ENCODE results near the gene IFRD1.
"Not testable (repeated sequence)": the region's sequence is repeated elsewhere in the genome, so short reads cannot be mapped to it uniquely, and the experiment has no call there.

IFRD1 gene

DNA sequence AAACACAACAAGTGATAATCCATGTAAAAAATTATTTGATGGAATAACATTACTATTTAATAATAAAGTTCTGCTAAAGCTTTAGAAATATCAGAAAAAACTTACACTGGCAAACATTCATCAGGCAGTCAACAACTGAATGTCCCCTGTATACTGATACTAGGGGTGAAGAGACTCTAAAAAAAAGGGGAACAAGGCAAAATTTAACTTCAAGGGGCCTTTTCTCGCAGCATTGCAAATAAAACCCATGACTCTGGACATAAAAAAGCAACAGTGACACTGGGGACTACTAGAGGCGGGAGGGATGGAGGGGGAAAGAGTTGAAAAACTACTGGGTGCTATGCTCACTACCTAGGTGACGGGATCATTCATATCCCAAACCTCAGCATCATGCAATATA lies 5.8 kb upstream of the IFRD1 start:
- no peak for DNase-seq

DNA sequence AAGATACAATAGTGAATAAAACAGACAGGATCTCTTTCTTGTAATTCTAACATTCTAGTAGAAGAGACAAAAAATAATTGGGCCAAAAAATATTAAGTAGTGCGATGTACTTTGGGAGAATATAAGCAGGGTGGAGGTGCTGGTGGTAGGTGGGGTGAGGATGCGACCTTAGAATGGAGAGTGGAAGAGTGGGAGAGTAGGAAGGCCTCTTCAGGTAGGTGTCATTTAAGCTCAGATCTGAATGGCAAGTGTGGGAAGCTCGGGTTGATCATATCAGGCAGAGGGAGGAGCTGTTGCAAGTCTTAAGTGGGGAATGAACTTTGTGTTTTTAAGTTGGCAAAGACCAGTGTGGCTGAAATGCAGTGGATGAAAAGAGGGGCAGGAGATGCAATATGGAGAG lies 3.8 kb upstream of the IFRD1 start:
- DNase-seq, result no peak

DNA sequence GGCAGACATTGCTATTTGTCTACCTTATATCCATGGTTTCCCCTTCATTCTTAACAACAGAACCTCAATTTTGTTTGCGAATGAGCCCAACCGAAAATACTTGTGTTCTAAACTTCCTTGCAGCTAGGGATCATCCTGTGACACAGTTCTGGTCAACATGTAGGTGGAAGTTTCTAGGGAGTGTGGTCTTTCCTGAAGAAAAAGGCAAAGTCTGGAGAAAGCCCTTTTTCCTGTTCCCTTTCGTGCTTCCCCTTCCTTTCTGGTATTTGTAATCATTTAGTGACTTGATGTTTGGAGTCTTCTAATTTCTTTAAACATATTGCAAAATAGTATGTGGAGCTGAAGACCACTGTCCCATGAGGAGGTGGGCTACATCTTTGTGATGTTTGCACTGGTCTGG lies 2.9 kb upstream of the IFRD1 start:
- no peak for DNase-seq

DNA sequence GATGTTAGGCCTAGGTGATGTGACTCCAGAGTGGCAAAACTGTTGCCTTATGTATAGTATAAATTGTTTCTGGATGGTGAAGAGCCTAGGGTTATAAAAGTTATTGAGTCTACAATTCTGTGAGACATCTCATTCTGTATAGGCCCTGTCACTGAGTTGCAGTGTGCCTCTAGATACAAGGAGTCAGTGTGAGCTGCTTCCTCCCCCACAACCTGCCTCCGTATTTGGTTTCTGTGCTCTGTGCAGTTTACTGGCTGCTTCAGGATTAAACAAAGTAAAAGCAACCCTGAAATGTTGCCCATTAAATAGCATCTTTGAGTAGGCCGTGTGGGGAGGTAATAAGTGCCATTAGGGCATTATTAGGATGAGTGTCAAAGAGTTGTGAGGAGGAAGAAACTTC lies 1.9 kb upstream of the IFRD1 start:
- no peak for DNase-seq

DNA sequence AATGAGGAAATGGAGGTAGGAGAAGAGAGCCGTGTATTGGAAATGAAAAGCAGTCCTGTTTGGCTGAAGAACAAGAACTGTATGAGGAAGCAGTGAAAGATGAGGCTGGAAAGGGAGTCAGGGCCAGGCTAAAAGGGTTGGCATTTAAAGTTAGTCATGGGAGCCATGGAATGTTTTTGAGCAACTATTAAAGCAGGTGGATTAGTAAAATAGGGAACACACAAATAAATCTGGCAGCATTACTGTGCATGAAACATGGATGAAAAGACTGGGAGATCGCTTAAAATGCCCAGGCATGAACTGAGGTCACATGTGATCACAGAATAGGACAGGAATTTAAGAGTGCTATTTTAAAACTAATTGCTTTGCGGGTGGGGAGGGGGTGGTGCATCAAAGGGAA lies 1.4 kb upstream of the IFRD1 start:
- DNase-seq, result no peak

DNA sequence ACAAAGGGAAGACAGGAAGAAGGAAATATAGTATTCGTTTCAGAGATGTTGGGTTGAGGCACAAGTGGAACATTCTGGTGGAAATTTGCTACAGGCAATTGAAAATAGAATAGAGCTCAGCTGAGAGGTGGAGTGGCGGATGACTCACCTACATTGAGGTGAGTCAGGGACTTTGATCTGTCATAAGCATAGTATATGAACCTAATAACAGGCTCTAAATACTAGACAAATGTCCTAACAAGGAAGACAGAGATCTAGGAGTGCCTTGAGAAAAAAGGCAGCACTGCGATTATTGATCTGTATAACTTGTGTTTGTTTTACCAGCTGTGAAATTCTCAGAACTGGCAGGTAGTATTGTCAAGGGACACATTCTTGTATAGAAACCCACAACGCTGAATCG lies 907 bp upstream of the IFRD1 start:
- peak; percentile 31 for DNase-seq

DNA sequence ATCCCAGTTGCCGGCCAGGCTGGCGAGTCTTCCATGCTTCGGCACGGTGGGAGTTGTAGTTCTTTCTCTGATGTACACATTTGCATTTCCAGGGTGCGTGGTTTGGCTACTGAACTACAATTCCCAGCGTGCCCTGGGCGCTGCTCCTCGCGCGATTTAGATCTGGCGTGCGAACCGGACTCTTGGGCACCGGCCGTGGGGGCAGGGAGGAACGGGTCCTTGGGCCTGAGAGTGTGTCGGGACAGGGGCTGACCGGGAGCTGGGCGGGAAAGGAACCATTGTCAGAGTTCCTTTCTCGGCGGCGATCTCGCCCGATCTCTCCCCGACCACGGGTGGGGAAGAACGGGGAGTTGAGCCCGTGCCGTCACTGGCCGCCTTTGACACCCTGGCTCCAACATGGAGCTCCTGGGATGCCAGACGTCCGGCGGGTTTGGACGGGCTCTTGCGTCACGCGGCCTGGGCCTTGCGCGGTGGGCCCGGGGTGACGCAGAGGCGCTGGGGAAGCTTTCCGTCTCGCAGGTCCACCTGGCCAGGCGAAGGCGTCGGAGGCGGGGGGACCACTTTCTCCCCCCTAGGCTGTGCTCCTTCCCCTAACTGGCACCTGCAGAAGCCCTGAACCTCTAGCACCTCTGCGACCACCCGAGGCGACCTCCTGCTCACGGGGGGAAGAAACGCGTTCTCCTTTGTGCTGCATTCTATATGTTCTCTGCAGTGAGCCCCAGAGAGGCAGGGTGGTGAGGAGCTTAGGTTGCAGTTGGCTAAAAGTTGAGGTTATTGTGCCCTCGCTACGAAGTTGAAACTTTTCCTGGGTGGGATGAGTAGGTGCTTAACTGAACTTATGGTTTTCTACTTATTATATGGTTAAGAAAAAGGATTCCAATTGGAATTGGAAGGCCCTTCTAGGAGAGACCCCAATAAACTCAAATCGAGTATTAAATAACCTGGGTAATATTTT lies 824 bp downstream of the IFRD1 start:
- peak; percentile 94 for DNase-seq

DNA sequence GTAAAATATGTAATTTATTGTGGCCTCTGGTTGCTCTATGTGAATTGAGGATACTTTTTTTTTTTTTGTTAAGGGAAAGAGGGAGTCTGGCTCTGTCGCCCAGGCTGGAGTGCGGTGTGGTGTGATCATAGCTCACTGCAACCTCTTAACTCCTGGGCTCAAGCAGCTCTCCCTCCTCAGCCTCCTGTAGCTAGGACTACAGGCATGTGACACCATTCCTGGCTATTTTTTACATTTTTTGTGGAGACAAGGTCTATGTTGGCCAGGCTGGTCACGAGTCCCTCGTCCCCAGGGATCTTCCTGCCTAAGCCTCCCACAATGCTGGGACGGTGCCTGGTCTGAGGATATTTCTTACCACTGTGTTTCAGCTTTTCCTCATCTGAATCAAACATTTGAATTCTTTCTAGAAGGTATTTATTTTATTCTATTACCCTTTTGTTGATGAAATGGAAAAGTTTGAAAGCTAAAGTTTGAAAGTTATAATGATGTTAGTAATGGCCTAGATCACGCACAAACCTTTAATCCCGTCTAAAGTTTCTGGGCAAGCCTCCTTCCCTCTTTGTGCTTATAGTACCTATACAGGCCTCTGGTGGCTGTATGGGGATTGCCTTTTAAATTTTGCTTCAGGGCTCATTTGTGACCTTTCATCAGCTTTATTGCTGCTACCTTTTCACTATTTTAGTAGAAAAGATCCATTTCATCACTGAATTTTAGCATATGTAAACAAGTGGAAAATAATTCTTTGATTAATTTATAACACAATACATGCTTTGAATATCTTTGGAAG lies 2.0 kb downstream of the IFRD1 start:
- DNase-seq, result no peak

DNA sequence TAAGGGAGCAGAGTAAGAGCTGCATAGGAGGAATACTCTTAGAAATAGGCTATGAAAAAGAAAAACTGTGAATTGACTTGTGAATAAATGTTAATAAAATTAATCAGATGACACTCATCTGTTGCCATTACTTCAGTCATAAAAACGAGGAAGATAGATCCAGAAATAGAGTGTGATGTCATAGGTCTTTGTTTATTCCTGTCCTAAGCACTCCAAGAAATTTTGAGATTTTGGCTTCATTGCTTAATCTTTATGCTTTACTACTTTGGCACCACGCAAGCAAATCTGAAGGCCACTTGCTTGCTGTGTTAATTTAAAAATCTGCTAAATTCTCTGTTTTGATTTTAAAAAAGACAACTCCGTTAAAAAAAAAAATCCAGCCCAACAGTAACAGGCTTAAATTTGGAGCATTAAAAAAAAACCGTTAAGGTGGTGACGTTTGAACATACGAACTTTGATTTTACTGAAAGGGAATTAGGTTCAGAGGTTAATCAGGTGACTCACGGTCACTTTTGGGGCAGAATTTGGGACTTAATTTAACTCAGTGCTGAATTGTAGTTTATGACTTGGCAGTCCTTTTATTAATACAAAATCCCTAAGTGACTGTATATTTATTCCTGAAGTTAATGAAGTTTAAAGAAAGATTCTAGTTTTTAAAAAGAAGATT lies 3.4 kb downstream of the IFRD1 start:
- DNase-seq, result no peak

DNA sequence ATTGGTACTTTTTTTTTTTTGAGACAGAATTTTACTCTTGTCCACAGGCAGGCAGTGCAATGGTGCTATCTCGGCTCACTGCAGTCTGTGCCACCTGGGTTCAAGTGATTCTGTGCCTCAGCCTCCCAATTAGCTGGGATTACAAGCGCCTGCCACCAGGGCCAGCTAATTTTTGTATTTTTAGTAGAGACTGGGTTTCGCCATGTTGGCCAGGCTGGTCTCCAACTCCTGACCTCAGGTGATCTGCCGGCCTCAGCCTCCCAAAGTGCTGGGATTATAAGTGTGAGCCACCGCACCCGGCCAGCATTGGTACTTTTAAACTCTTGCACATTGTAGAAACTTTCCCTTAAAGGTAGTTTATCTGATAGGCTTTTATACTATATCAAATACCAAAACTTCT lies 3.9 kb downstream of the IFRD1 start:
- DNase-seq, result not testable (repeated sequence)

DNA sequence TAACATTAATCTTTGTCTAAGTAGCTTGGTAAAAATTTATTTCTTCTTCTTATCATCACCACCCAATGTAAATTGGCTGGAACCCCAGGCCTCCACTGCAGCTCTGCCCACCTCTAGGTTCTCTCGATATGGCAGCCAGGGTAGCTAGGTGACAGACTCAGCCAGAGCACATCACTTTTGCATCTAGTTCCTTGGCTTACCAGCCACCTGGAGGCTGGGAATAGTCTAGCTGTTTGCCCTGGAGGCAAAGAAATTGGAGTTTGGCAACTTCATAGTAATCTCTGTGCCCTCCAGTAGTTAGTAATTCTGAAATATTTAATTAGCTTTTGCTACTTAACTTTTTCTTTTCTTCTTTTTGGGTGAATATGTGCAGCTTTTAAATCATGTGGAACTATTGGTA lies 9.4 kb downstream of the IFRD1 start:
- no peak for DNase-seq

DNA sequence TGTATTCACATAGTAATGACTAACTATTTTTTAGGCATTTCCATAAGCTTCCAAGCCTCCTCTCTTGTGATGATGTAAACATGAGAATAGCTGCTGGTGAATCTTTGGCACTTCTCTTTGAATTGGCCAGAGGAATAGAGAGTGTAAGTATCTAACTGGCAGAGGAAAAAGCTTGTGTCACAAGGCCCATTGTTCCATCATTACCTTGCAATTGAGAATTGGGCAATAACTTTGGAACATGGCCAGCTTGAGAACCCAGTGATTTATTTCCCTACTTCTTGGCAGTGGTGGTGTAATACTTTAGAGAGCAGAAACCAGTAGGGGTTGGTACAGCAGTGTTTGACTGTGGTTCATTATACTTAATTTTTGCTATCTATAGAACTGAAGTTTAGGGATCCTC lies 12.0 kb downstream of the IFRD1 start:
- peak; percentile 48 for DNase-seq

DNA sequence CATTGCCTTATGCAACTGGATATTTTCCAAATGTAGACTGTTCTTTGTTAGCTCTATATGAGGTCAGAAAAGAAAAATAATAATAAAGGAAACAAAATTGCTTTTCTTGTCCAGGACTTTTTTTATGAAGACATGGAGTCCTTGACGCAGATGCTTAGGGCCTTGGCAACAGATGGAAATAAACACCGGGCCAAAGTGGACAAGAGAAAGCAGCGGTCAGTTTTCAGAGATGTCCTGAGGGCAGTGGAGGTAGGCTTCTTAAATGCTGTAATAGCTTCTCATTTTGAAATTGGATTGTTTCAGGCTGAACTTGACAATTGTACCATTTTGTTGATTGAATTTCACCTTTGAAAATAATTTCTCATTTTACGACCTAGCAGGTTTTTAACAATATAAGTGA lies 17.6 kb downstream of the IFRD1 start:
- no peak for DNase-seq

DNA sequence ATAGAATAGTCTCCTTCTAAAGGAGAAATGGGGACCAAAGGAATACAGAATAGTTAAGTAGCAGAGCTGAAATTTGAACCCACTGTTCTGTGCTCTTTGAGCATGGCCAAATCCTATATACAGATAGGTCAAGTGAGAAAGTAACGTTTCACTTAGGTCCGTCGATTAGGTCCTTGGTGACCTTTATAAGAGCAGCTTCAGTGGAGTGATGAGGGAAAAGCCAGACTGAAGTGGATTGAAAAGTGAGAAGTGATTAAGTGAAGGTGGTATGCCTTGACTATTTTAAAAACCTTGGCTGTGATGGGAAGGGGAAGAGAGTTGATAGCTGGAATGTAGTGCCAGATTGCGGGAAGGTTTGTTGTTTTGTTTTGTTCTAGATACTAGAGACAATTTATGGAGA lies 19.9 kb downstream of the IFRD1 start:
- no peak for DNase-seq

DNA sequence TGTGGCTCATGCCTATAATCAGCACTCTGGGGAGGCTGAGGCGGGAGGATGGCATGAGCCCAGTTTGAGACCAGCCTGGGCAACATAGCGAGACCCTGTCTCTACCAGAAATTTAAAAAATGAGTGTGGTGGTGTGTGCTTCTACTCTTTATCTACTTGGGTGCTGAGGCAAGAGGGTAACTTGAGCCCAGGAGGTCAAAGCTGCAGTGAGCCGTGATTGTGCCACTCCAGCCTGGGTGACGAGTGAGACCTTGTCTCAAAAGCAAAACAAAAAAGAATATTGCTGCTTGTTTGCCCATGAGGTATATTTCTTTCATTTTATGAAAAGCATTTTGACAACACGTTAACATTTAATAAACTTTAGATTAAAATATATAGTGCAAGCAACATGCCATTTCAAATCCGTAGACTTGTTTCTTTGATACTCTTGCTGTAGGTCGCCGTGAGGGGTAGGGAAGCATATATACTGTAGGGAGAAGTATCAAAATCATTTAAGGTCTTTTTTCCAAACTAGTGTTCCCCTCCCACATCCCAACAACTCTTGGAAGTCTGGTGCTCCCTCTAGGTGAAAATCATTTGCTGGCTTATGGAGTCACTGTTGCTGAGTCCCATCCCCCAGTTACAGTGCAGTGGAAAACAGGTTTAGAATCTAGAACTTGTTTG lies 26.3 kb downstream of the IFRD1 start:
- no peak for DNase-seq

DNA sequence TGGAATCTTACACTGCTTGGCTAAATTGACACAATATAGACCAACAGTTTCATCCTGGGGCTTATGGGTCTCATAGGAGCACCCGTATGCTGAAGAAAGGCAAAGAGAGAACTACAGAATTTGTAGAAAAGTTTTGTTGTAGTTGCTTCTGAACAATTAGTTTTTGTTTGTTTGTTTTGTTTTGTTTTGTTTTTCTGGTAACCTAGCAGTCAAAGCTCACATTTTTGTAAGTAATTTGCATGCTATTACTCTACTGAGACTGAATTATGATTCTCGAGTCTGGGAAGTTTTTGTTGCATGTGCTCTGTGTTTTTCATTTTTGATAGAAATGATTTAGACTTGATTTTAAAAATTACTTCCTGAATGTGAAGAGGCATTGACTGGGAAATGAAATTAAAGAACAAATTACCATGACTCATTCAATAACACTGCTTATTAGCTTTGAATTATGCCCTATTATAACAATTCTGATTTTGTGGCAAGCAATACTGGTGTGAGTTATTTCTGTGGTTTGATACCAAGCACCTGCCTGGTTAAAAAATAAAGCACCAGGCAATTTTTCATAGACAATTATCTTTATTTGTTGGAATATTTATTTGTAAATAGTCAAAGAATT lies 31.0 kb downstream of the IFRD1 start:
- DNase-seq, result no peak

DNA sequence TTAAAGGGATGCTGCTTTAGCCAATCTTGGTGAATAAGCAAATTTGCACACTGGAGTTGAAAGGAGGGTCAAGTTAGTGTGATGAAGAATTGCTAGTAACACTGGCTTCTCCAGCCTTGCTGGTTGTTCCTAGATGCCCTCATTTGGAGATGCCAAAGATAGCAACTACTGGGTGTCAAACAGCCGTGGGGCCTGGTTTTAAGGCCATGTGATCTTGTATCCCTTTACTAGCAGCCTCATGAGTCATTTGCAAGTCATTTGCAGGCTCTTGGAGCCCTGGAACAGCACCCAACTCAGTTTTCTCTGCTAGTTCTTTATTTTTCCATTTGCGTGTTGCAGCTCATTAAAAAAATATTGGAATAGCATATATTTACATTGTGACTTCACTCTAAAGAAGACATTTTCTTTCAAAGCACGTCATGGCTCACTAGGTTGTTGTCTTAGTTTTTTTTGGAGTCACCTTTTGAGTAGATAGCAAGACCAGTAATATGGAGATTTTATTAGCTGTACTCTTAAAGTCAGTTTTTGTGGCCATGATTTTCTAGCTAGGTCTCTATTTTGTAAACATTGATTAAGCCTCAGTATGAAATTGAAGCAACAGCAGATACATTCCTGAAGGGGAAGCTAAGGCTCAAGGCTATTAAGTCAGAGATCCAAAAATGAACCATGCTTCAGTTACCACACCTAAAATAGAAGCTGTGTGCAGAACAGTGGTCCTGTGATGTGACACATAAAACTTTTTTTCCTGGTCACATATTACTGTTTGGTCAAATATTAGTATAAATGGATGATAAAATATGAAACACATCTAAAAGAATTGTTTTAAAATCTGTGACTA lies 31.8 kb downstream of the IFRD1 start:
- no peak for DNase-seq

DNA sequence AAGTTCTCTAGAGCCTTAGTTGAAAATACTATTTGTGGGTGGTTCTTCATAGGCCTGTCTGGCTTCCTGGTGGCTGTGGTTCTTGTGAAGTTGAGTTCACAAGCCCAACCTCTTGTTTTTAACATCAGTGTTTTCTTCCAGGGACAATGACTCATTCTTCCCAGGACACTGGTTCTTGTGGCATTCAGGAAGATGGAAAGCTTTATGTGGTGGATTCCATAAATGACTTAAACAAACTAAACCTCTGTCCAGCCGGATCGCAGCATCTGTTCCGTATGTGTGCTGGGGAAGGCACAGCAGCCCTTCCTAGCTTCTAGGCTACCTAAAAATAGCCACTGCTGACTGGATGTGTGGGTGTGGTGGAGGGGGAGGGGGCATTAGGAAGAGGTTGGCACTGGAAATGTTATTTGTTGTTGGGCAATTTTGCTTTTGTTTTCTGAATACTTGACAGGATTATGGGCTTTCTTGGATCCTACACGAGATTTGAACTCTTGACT lies 34.5 kb downstream of the IFRD1 start:
- no peak for DNase-seq

DNA sequence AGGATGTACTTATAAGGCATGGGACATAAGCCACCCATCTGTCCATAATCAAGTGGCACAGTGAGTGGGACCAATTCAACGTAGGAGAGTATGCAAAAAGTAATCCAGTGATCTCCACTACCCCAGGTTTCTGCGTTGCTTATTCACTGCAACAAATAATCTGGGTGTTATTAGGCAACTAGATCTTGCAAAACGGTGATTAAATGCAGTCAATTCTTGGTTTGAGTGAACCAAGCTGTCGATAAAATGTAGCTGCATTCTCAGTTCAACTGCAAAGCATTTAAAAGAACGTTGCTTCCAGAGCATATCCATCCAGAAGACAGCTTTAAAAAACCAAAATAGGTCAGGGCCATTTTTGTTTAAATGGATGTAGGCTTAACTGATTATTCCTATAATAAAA lies 35.5 kb downstream of the IFRD1 start:
- no peak for DNase-seq

DNA sequence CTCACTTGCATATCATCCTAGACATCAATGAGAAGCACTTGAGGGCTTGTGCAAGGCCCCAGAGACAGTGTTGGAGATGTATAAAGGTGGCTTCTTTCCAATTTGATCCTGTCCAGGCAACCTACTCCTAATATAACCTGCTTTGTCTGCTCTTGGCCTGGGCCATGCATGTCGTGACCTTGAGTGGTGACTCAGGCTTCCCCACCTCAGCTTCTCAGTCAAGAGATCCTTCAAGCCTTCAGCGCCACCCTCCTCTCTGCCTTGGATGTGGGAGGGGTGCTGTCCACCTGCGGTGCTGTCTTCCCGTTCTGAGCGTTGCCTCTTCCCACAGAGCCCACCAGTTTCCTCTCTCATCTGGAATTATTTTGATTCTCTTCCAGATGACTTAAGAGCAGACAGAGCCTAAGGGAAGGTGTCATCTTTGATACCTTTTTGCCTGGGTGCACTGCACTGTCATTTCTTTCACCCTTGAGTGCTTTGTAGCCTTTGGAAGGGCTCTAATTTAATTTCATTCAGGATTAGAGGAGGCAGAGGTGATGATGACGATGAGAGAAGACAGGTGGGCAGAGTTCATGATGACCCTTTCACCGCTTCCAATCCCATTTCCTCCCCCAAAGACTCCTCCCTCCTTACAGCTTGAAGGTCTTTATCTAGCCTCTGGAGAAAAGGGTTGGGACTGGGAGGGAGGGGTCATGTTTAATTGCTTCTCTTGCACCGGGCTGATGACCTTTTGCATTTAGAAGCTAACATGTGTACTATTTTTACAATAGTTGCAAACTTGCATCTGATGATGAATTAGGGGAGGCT lies 37.4 kb downstream of the IFRD1 start:
- DNase-seq, result no peak

DNA sequence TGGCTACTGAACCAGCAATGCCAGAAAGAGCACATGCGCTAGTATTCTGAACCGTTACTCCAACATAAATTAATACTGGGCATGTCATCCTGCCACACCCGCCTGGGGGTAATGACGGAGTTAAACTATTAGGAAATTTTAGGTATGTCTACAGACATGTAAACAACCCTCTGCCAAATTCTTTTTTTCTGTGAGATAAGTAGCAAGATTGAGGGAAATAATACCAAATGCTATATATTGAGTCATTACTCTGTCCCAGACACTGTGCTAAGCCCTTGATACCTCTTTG lies 37.9 kb downstream of the IFRD1 start:
- no peak for DNase-seq
